GM23338 (cell line): Measurements from ENCODE around the gene CAPZB. TPM values are rescaled to one million over a fixed set of nuclear protein-coding genes. Genes with fewer than 3 reads are reported as not detected.

Experiments used
- ATAC-seq: fragments of 200-7000 bp; cut with Tn5 transposase; 3 replicates; pipeline ENCODE4 v1.9.1; 2020
- DNase-seq: peaks from one replicate; pipeline ENCODE4 v3.0.0-alpha.2; 2015; ENCODE audit warnings: low spot score
- H2AFZ ChIP-seq: fragments of 200-600 bp; sonication (generic); 2 replicates; pipeline ENCODE4 v1.8.0; 2016; ENCODE audit warnings: antibody characterized with exemption, mild to moderate bottlenecking, moderate library complexity
- H3F3A ChIP-seq: fragments of 200-600 bp; sonication (generic); replicated peaks from 2 replicates; pipeline ENCODE4 v1.8.0; 2017; ENCODE audit warnings: antibody characterized with exemption, mixed run types, low read depth
- H3K27ac ChIP-seq: fragments of 200-600 bp; sonication (generic); 2 replicates; pipeline ENCODE4 v1.6.1; 2016; ENCODE audit warnings: low read depth
- H3K27me3 ChIP-seq: fragments of 200-600 bp; sonication (generic); 2 replicates; pipeline ENCODE4 v1.8.0; 2016; ENCODE audit warnings: mild to moderate bottlenecking, mixed run types, moderate library complexity; ENCODE audit not compliant: insufficient read depth
- H3K36me3 ChIP-seq: fragments of 200-600 bp; sonication (generic); 2 replicates; pipeline ENCODE4 v1.8.0; 2016; ENCODE audit warnings: mild to moderate bottlenecking; ENCODE audit not compliant: insufficient read depth
- H3K4me1 ChIP-seq: fragments of 200-600 bp; sonication (generic); 2 replicates; pipeline ENCODE4 v1.8.0; 2016; ENCODE audit warnings: mild to moderate bottlenecking, moderate library complexity; ENCODE audit not compliant: insufficient read depth
- H3K4me2 ChIP-seq: fragments of 200-600 bp; sonication (generic); 2 replicates; pipeline ENCODE4 v1.7.1; 2017; ENCODE audit warnings: mixed run types
- H3K4me3 ChIP-seq: fragments of 200-600 bp; sonication (generic); 2 replicates; pipeline ENCODE4 v1.6.1; 2016; ENCODE audit warnings: mixed run types
- H3K79me2 ChIP-seq: fragments of 200-600 bp; sonication (generic); replicated peaks from 2 replicates; pipeline ENCODE4 v1.8.0; 2017; ENCODE audit warnings: mild to moderate bottlenecking; ENCODE audit not compliant: insufficient read depth
- H3K9me2 ChIP-seq: fragments of 200-600 bp; sonication (generic); 2 replicates; pipeline ENCODE4 v1.8.0; 2017; ENCODE audit not compliant: insufficient read depth
- H4K20me1 ChIP-seq: fragments of 200-600 bp; sonication (generic); replicated peaks from 2 replicates; pipeline ENCODE4 v1.8.0; 2017; ENCODE audit warnings: mild to moderate bottlenecking; ENCODE audit not compliant: insufficient read depth
- H3K27ac Mint-ChIP-seq: 2 replicates; pipeline ENCODE4 v1.8.0; 2020; ENCODE audit warnings: inconsistent platforms, mild to moderate bottlenecking, moderate library complexity, mixed read lengths
- H3K27me3 Mint-ChIP-seq: 3 replicates; pipeline ENCODE4 v1.8.0; 2022; ENCODE audit warnings: low read depth, mild to moderate bottlenecking, moderate library complexity, mixed read lengths, inconsistent platforms; ENCODE audit not compliant: insufficient read depth, poor library complexity
- H3K36me3 Mint-ChIP-seq: 3 replicates; pipeline ENCODE4 v1.8.0; 2021; ENCODE audit warnings: low read depth, mild to moderate bottlenecking, inconsistent platforms, moderate library complexity, mixed read lengths
- H3K4me1 Mint-ChIP-seq: 3 replicates; pipeline ENCODE4 v1.8.0; 2020; ENCODE audit warnings: mild to moderate bottlenecking, inconsistent platforms, mixed read lengths
- H3K4me3 Mint-ChIP-seq: 3 replicates; pipeline ENCODE4 v1.8.0; 2021; ENCODE audit warnings: moderate library complexity, mild to moderate bottlenecking, inconsistent platforms, mixed read lengths
- H3K9me3 Mint-ChIP-seq: 3 replicates; pipeline ENCODE4 v1.8.0; 2020; ENCODE audit warnings: moderate library complexity, mild to moderate bottlenecking, inconsistent platforms, mixed read lengths
- CREB1 ChIP-seq: fragments of 250-450 bp; sonication (Bioruptor Pico); IDR thresholded peaks from 2 replicates; pipeline ENCODE4 v1.5.0; 2020; ENCODE audit warnings: low read depth, mild to moderate bottlenecking, moderate library complexity
- ETS1 ChIP-seq: IDR thresholded peaks from 2 replicates; pipeline ENCODE4 v1.6.1; 2016; ENCODE audit warnings: antibody characterized with exemption
- EZH2 ChIP-seq: fragments of 200-600 bp; sonication (generic); IDR thresholded peaks from one replicate; pipeline ENCODE4 v1.8.0; 2017; ENCODE audit warnings: antibody characterized with exemption, mild to moderate bottlenecking, low read depth; ENCODE audit not compliant: unreplicated experiment
- EZH2phosphoT487 ChIP-seq: fragments of 200-600 bp; sonication (generic); IDR thresholded peaks from one replicate; pipeline ENCODE4 v1.8.1; 2018; ENCODE audit warnings: antibody characterized with exemption; ENCODE audit not compliant: unreplicated experiment
- JUNB ChIP-seq: IDR thresholded peaks from one replicate; pipeline ENCODE4 v1.6.1; 2016; ENCODE audit warnings: antibody characterized with exemption; ENCODE audit not compliant: unreplicated experiment
- NANOG ChIP-seq: IDR thresholded peaks from 2 replicates; pipeline ENCODE4 v1.6.1; 2016; ENCODE audit warnings: antibody characterized with exemption, borderline replicate concordance
- POLR2AphosphoS5 ChIP-seq: IDR thresholded peaks from 2 replicates; pipeline ENCODE4 v1.6.1; 2016; ENCODE audit warnings: antibody characterized with exemption, low read depth
- REST ChIP-seq: IDR thresholded peaks from one replicate; pipeline ENCODE4 v1.6.1; 2018; ENCODE audit warnings: antibody characterized with exemption; ENCODE audit not compliant: unreplicated experiment
- STAT1 ChIP-seq: IDR thresholded peaks from one replicate; pipeline ENCODE4 v1.6.1; 2016; ENCODE audit warnings: antibody characterized with exemption; ENCODE audit not compliant: unreplicated experiment
- ZNF331 ChIP-seq: fragments of 250-450 bp; sonication (Bioruptor Pico); IDR thresholded peaks from 2 replicates; pipeline ENCODE4 v1.5.0; 2020; ENCODE audit warnings: low read depth, mild to moderate bottlenecking, moderate library complexity
- ZNF462 ChIP-seq: fragments of 250-450 bp; sonication (Bioruptor Pico); IDR thresholded peaks from 2 replicates; pipeline ENCODE4 v1.5.0; 2020; ENCODE audit warnings: mild to moderate bottlenecking, moderate library complexity
- polyA plus RNA-seq: library from polyadenylated mRNA; unstranded; fragments of >200 nt; fragmentation: Nextera tagmentation; extraction: Ambion mirVana; gene quantifications from 2 replicates; pipeline ENCODE4 v1.2.1, GENCODE V29; 2016
- total RNA-seq: library from RNA; depleted of rRNA; stranded (reverse); fragments of >200 nt; shearing (Covaris generic); gene quantifications from 2 replicates; pipeline ENCODE4 v1.2.3, GENCODE V29; 2014

CAPZB gene
- total and polyA plus RNA-seq, 2 experiments from 2014 or later, result 195 to 348 TPM

GRCh38 chr1:19294638-19295037, 190.7 kb downstream of the CAPZB start:
- Mint-ChIP-seq H3K4me1 (no peaks in the 10 kb centered on the region), H3K36me3 (peaks cover 50% of the 10 kb centered on the region), H3K27me3 (peaks cover 3% of the 10 kb centered on the region), H3K27ac (no peak overlapping the region), H3K4me3 (no peak overlapping the region), H3K9me3 (peaks cover 50% of the 10 kb centered on the region)
- Histone ChIP-seq H3K27me3 (peaks cover 9% of the 10 kb centered on the region), H2AFZ (no peak overlapping the region), H3K9me2 (no peaks in the 10 kb centered on the region), H3K4me3 (no peak overlapping the region), H3K4me2 (no peak overlapping the region), H3K36me3 (no peaks in the 10 kb centered on the region), H3K27ac (no peak overlapping the region), H3K79me2 (no peaks in the 10 kb centered on the region), H3K4me1 (no peaks in the 10 kb centered on the region), H4K20me1 (peaks cover under 1% of the 10 kb centered on the region; the same call in 1 of the 2 replicates), H3F3A (no peaks in the 10 kb centered on the region)
- ATAC-seq, result no peak
- no peak for DNase-seq
- no peak for TF ChIP-seq EZH2
- no peak for TF ChIP-seq ZNF331 (CRISPR knock-in tag)
- no peak for TF ChIP-seq NANOG
- no peak for TF ChIP-seq REST
- TF ChIP-seq ZNF462 (CRISPR knock-in tag), result no peak
- TF ChIP-seq CREB1, result no peak
- no peak for TF ChIP-seq JUNB
- no peak for TF ChIP-seq EZH2phosphoT487
- no peak for TF ChIP-seq ETS1
- TF ChIP-seq STAT1, result no peak
- no peak for TF ChIP-seq POLR2AphosphoS5
